Spleen (tissue), 11 donors: ENCODE results near the gene PTBP1. TPM values are rescaled to one million over a fixed set of nuclear protein-coding genes. Genes with fewer than 3 reads are reported as not detected.

Source experiments
- DNase-seq: peaks from one replicate; pipeline ENCODE4 v3.0.0-alpha.2; 2020
- H3K27ac ChIP-seq, 8 donors: fragments of 200-600 bp; sonication (generic) in 7 of 8; 1 replicate in 4 of 8; 2 replicates in 4 of 8; pipeline versions ENCODE4 v1.5.0 to v1.8.0; 2016 to 2021; ENCODE audit warnings: inconsistent platforms in 4 of 8, mild to moderate bottlenecking in 4 of 8, moderate library complexity in 1 of 8
- H3K27me3 ChIP-seq, 7 donors: fragments of 200-600 bp; sonication (generic) in 6 of 7; replicated peaks in 1 of 7; 1 replicate in 4 of 7; 2 replicates in 3 of 7; pipeline versions ENCODE4 v1.5.0 to v1.8.0; 2016 to 2021; ENCODE audit warnings: inconsistent platforms in 3 of 7, mild to moderate bottlenecking in 1 of 7
- H3K36me3 ChIP-seq, 6 donors: fragments of 200-600 bp; sonication (generic) in 5 of 6; 1 replicate in 4 of 6; 2 replicates in 2 of 6; pipeline versions ENCODE4 v1.5.0 to v1.8.0; 2016 to 2021; ENCODE audit warnings: inconsistent platforms in 2 of 6
- H3K4me1 ChIP-seq, 6 donors: fragments of 200-600 bp; sonication (generic) in 5 of 6; 1 replicate in 3 of 6; 2 replicates in 3 of 6; pipeline versions ENCODE4 v1.5.0 to v1.8.0; 2016 to 2021; ENCODE audit warnings: inconsistent platforms in 3 of 6
- H3K4me3 ChIP-seq, 8 donors: fragments of 200-600 bp; sonication (generic) in 7 of 8; 1 replicate in 4 of 8; 2 replicates in 4 of 8; pipeline versions ENCODE4 v1.5.0 to v1.8.0; 2016 to 2021; ENCODE audit warnings: inconsistent platforms in 4 of 8, mild to moderate bottlenecking in 4 of 8, moderate library complexity in 2 of 8
- H3K9me3 ChIP-seq, 8 donors: fragments of 200-600 bp; sonication (generic) in 7 of 8; 1 replicate in 4 of 8; 2 replicates in 4 of 8; pipeline versions ENCODE4 v1.5.0 to v1.8.0; 2016 to 2021; ENCODE audit warnings: inconsistent platforms in 4 of 8
- POLR2A ChIP-seq, 3 donors: fragments of 450-650 bp; IDR thresholded peaks; one replicate each; pipeline ENCODE4 v1.5.1; 2017; ENCODE audit warnings: antibody characterized with exemption in 3 of 3, mild to moderate bottlenecking in 1 of 3
- POLR2AphosphoS5 ChIP-seq, 3 donors: sonication (generic); formaldehyde crosslinking; IDR thresholded peaks; one replicate each; pipeline ENCODE4 v1.5.1; 2017; ENCODE audit warnings: antibody characterized with exemption in 3 of 3
- WGBS, 5 donors: extraction: QIAGEN DNeasy Blood & Tissue Kit in 3 of 5; methylation state at CpG; one replicate each; pipeline versions ENCODE4 v1.1.5 to v1.1.7; 2013 to 2018; 5-methylcytosine and 5-hydroxymethylcytosine counted together
- intact Hi-C: fragments of 100-400 bp; cut with DNase I; formaldehyde crosslinking; loops from one replicate; pipeline ENCODE4 v1.15.0; 2023; ENCODE audit warnings: low total_unique reads
- polyA plus RNA-seq, 3 donors: library from polyadenylated mRNA; stranded (reverse); fragments of 200-250 nt; gene quantifications; one replicate each; pipeline ENCODE4 v1.2.1, GENCODE V29; 2013
- total RNA-seq, 7 donors: library from RNA; depleted of rRNA in 3 of 7; stranded (reverse); fragments of >200 nt in 3 of 7; fragmentation: NEBNext Ultra II Directional in 4 of 7; extraction: Animal tissue kit (Norgen Biotek cat#: 25700) in 4 of 7; gene quantifications; one replicate each; pipeline versions ENCODE4 v1.1.0 to v1.2.1, GENCODE V29; 2016 to 2021
- TF ChIP-seq, protein P1 (sequence below), 11 experiments: fragments of 200-600 bp in 7 of 11; fragments of 450-650 bp in 4 of 11; sonication (generic) in 4 of 11; IDR thresholded peaks in 8 of 11; conservative IDR thresholded peaks in 3 of 11; 1 replicate in 7 of 11; 2 replicates in 4 of 11; pipeline versions ENCODE4 v1.4.0 to v1.8.0; 2016 to 2021; ENCODE audit warnings: antibody characterized with exemption in 11 of 11, inconsistent platforms in 4 of 11, mild to moderate bottlenecking in 1 of 11
- donor health status: healthy with polysubstance abuse.
- donor health status: DM: no; HTN: no; CAD: no; lungs with moderate emphysema.
- donor health status: DM: no; HTN: no; CAD: no.
- donor health status: Bipolar disorder and iron deficiency.
- donor health status: healthy.
- donor health status: DM: no; HTN: no; CAD: no.
- donor health status: DM: yes; HTN: yes; CAD: no.

PTBP1 gene
- total and polyA plus RNA-seq, 10 donors, result 89.9 to 305 (median 176) TPM

DNA sequence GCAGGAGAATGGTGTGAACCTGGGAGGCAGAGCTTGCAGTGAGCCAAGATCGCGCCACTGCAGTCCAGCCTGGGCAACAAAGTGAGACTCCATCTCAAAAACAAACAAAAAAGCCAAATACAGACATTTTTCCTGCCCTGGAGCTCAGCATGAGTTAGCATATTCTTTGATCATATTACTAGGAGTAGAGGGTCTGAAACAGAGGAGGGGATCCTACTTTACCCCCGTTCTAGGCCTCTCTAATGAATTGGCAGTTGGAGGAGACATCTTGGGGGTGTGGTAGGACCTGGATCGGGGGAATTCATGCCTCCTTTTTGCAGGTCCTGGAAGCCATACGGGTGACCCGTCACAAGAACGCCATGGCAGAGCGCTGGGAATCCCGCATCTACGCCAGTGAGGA lies 34.1 kb upstream of the PTBP1 start:
- intact Hi-C loops, result no loop called here
- Histone ChIP-seq H3K27me3 (peaks cover 0 to 26% (median 0%) of the 10 kb centered on the region in 7 donors), H3K27ac (no peak overlapping the region), H3K9me3 (peaks cover 0 to 19% (median 11%) of the 10 kb centered on the region in 8 donors), H3K36me3 (no peaks in the 10 kb centered on the region), H3K4me1 (no peaks in the 10 kb centered on the region), H3K4me3 (no peak overlapping the region)
- TF ChIP-seq POLR2A (IDR thresholded peaks at IDR 0.05) (no peak), POLR2AphosphoS5 (IDR thresholded peaks at IDR 0.05) (no peak)
- TF ChIP-seq, protein P1, sequence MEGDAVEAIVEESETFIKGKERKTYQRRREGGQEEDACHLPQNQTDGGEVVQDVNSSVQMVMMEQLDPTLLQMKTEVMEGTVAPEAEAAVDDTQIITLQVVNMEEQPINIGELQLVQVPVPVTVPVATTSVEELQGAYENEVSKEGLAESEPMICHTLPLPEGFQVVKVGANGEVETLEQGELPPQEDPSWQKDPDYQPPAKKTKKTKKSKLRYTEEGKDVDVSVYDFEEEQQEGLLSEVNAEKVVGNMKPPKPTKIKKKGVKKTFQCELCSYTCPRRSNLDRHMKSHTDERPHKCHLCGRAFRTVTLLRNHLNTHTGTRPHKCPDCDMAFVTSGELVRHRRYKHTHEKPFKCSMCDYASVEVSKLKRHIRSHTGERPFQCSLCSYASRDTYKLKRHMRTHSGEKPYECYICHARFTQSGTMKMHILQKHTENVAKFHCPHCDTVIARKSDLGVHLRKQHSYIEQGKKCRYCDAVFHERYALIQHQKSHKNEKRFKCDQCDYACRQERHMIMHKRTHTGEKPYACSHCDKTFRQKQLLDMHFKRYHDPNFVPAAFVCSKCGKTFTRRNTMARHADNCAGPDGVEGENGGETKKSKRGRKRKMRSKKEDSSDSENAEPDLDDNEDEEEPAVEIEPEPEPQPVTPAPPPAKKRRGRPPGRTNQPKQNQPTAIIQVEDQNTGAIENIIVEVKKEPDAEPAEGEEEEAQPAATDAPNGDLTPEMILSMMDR (IDR thresholded peaks at IDR 0.05 in 8 of 11, conservative IDR thresholded peaks at IDR 0.05 in 3 of 11), result no peak
- WGBS, 5 donors, result 86 to 96% (median 94%) methylated on average over 8 to 10 of the region's 10 CpGs
- no peak for DNase-seq

DNA sequence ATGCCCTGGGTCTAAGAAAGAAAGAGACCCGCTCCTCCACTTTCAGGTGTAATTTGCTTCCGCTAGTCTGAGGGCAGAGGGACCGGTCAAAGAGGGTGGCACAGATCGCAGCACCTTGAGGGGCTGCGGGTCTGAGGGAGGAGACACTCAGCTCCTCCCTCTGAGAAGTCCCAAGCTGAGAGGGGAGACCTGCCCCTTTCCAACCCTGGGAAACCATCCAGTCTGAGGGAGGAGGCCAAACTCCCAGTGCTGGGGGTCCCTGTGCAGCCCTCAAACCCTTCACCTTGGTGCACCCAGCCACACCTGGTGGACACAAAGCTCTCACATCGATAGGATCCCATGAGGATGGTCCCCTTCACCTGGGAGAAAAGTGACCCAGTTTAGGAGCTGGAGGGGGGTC lies 33.4 kb upstream of the PTBP1 start:
- Histone ChIP-seq H3K27me3 (peaks cover 0 to 26% (median 0%) of the 10 kb centered on the region in 7 donors), H3K4me1 (no peaks in the 10 kb centered on the region), H3K4me3 (no peak overlapping the region), H3K36me3 (no peaks in the 10 kb centered on the region), H3K27ac (no peak overlapping the region), H3K9me3 (peaks cover 0 to 13% (median 4%) of the 10 kb centered on the region in 8 donors)
- WGBS, 5 donors, result 84 to 97% (median 92%) methylated on average over 5 to 6 of the region's 6 CpGs
- TF ChIP-seq, protein P1 (IDR thresholded peaks at IDR 0.05 in 8 of 11, conservative IDR thresholded peaks at IDR 0.05 in 3 of 11), result no peak
- TF ChIP-seq POLR2A (IDR thresholded peaks at IDR 0.05), result no peak
- no peak for TF ChIP-seq POLR2AphosphoS5 (IDR thresholded peaks at IDR 0.05)
- intact Hi-C loops, result no loop called here
- DNase-seq, result no peak

DNA sequence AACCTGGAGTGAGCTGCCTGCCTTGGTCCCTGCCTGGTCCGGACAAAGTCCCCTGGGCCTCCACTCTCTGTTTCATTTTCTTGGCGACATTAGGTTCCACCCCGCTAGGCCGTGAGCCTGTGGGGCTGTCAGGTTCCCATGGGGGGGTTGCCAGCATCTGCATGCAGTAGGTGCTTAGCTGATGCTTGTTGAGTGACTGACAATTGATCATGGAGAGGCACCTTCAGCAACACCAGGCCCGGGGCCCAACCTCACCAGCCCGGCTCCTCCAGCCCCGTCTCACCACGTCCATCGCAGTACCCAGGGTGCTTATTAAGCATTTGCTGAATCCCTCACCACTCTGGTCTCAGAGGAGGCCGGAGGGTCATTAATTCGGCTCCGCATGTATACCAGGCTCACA lies 33.0 kb upstream of the PTBP1 start:
- Histone ChIP-seq H3K4me3 (no peak overlapping the region), H3K9me3 (peaks cover 0 to 8% (median under 1%) of the 10 kb centered on the region in 8 donors), H3K4me1 (no peaks in the 10 kb centered on the region), H3K27me3 (peaks cover 0 to 26% (median 0%) of the 10 kb centered on the region in 7 donors), H3K27ac (no peak overlapping the region), H3K36me3 (no peaks in the 10 kb centered on the region)
- intact Hi-C loops, result no loop called here
- no peak for DNase-seq
- 83 to 90% (median 89%) methylated on average over 8 to 12 of the region's 12 CpGs for WGBS, 5 donors
- TF ChIP-seq POLR2A (IDR thresholded peaks at IDR 0.05) (no peak), POLR2AphosphoS5 (IDR thresholded peaks at IDR 0.05) (no peak)
- TF ChIP-seq, protein P1 (IDR thresholded peaks at IDR 0.05 in 8 of 11, conservative IDR thresholded peaks at IDR 0.05 in 3 of 11), result no peak

DNA sequence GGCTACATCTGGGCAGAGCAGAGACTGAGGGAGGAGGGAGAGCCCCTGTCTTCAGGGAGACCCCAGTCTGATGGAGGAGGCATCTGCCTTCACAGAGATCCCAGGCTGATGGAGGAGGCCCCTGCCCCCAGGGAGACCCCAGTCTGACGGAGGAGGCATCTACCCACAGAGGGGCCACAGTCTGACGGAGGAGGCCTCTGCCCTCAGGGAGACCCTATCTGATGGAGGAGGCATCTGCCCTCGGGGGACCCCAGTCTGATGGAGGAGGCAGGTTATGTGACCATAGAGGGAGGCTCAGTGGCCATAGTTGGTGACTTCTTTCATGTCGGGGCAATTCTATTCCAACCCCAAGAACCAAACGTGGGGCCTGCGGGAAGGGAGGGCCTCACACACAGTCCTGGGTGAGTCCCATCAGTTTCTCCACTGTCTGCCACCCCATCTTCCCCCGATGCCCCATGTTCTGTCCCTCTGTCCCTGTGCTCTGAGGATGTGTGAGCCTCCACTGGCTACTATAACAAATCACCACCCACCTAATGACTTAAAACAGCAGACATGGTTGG lies 32.0 kb upstream of the PTBP1 start:
- no peaks in the 10 kb centered on the region for H3K36me3 ChIP-seq
- intact Hi-C loops, result no loop called here

More for the DNA sequence above, 32.0 kb upstream of the PTBP1 start:
- WGBS, 5 donors, result 79 to 93% (median 81%) methylated on average over 3 to 7 of the region's 7 CpGs
- no peak for DNase-seq
- Histone ChIP-seq H3K9me3 (peaks cover 0 to 5% (median 0%) of the 10 kb centered on the region in 8 donors), H3K4me1 (peaks cover 0 to 3% (median 1%) of the 10 kb centered on the region in 6 donors), H3K27ac (no peak overlapping the region), H3K4me3 (no peak overlapping the region), H3K27me3 (peaks cover 0 to 28% (median 0%) of the 10 kb centered on the region in 7 donors)
- TF ChIP-seq, protein P1 (IDR thresholded peaks at IDR 0.05 in 8 of 11, conservative IDR thresholded peaks at IDR 0.05 in 3 of 11), result no peak
